GM21576 (cell line): ENCODE measurements around the gene YBX1.
"Not testable (repeated sequence)": the region's sequence is repeated elsewhere in the genome, so short reads cannot be mapped to it uniquely, and the experiment has no call there.

ENCODE experiments used
- ATAC-seq: cut with Tn5 transposase; IDR thresholded peaks from one replicate; pipeline ENCODE4 v1.9.1; 2021; ENCODE audit warnings: mild to moderate bottlenecking, moderate library complexity; ENCODE audit not compliant: unreplicated experiment

Gene YBX1

GRCh38 chr1:42748021-42748420, 65.8 kb downstream of the YBX1 start:
- ATAC-seq, result no peak

- ATAC-seq, result no peak
Observed at GRCh38 chr1:42748461-42749410, 66.5 kb downstream of the YBX1 start.

- ATAC-seq, result no peak
Observed at GRCh38 chr1:42750041-42750440, 67.8 kb downstream of the YBX1 start.

GRCh38 chr1:42751511-42752070, 69.4 kb downstream of the YBX1 start:
- ATAC-seq, result not testable (repeated sequence)

GRCh38 chr1:42752284-42752683, 70.1 kb downstream of the YBX1 start:
- no peak for ATAC-seq

- ATAC-seq, result no peak
Observed at GRCh38 chr1:42753070-42753469, 70.9 kb downstream of the YBX1 start.
